ENCODE measurements around the gene ALKBH5.

Gene ALKBH5

DNA sequence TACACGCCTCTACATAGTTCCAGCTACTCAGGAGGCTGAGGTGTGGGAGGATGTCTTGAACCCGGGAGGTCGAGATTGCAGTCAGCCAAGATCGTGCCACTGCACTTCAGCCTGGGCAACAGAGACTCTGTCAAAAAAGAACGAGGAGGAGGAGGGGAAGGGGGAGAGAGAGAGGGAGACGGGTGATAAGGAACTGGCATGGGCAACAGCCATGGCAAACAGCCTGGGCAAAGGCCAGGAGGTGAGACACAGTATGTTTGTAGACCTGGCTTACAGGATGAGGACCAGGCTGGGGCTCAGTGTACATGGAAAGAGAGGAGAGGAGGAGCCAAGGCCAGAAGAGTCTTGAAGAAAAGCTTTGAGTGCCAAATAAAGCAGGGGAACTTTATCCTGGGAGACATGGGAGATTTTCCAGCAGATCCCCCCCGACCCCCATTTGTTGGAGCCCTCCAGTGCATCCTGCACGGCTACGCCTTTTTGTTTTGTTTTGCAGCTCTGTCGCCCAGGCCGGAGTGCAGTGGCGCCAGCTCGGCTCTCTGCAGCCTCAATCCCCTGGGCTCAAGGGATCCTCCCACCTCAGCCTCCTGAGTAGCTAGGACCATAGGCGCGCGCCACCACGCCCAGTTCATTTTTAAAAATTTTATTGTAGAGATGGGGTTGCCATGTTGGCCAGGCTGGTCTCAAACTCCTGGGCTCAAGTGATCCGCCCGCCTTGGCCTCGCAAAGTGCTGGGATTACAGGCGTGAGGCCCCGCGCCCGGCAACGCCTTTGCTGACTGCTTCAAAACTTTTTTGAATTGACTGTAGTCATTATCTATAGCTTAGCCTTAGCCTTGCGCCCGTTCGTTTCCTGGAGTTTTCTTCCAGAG is 1.3 kb upstream of the ALKBH5 start:
- TF ChIP-seq EZH2phosphoT487 (IDR thresholded peaks at IDR 0.05; ENCODE audit: borderline replicate concordance, low read length), result no peak
- no peak for TF ChIP-seq CTCF (IDR thresholded peaks at IDR 0.05; ENCODE audit: low read depth, low read length, poor library complexity, severe bottlenecking)

GRCh38 chr17:18182978-18183333 is 672 bp upstream of the ALKBH5 start:
- peak overlapping the region; percentile 92 for H3K4me3 ChIP-seq (ENCODE audit: low read length)
- H3K4me1 ChIP-seq (ENCODE audit: control insufficient read depth, low read length), result peaks cover 40% of the 10 kb centered on the region
- H3K4me2 ChIP-seq (ENCODE audit: low read length), result peak overlapping the region; percentile 93
- H3K27me3 ChIP-seq (ENCODE audit: control insufficient read depth, low read length), result no peaks in the 10 kb centered on the region
- peak overlapping the region; percentile 90 for H3K27ac ChIP-seq (ENCODE audit: low read depth, low read length)
- peaks cover 30% of the 10 kb centered on the region for H4K20me1 ChIP-seq (ENCODE audit: control insufficient read depth, insufficient read depth, low read depth, low read length)
- TF ChIP-seq EZH2phosphoT487 (IDR thresholded peaks at IDR 0.05; ENCODE audit: borderline replicate concordance, low read length), result no peak
- no peak for TF ChIP-seq CTCF (IDR thresholded peaks at IDR 0.05; ENCODE audit: low read depth, low read length, poor library complexity, severe bottlenecking)
- H3K79me2 ChIP-seq (ENCODE audit: control insufficient read depth, low read length), result peaks cover 43% of the 10 kb centered on the region
- H3K36me3 ChIP-seq (ENCODE audit: control insufficient read depth, low read length), result peaks cover 41% of the 10 kb centered on the region
- H3K9me3 ChIP-seq (ENCODE audit: control insufficient read depth, insufficient read depth, low read length), result no peaks in the 10 kb centered on the region
- no peaks in the 10 kb centered on the region for H3F3A ChIP-seq (ENCODE audit: control insufficient read depth, insufficient read depth)
- no peaks in the 10 kb centered on the region for H3K9me2 ChIP-seq (replicated peaks; ENCODE audit: control insufficient read depth, low read length)

More for the DNA sequence above, 1.3 kb upstream of the ALKBH5 start:
- Histone ChIP-seq H3K27me3 (ENCODE audit: control insufficient read depth, low read length) (no peaks in the 10 kb centered on the region), H3K9me3 (ENCODE audit: control insufficient read depth, insufficient read depth, low read length) (no peaks in the 10 kb centered on the region), H3K27ac (ENCODE audit: low read depth, low read length) (peak overlapping the region; percentile 90), H4K20me1 (ENCODE audit: control insufficient read depth, insufficient read depth, low read depth, low read length) (peaks cover 24% of the 10 kb centered on the region), H3K4me3 (ENCODE audit: low read length) (peak overlapping the region; percentile 92), H3K9me2 (replicated peaks; ENCODE audit: control insufficient read depth, low read length) (no peaks in the 10 kb centered on the region), H3K4me2 (ENCODE audit: low read length) (peak overlapping the region; percentile 93), H3K36me3 (ENCODE audit: control insufficient read depth, low read length) (peaks cover 35% of the 10 kb centered on the region), H3F3A (ENCODE audit: control insufficient read depth, insufficient read depth) (no peaks in the 10 kb centered on the region), H3K4me1 (ENCODE audit: control insufficient read depth, low read length) (peaks cover 33% of the 10 kb centered on the region), H3K79me2 (ENCODE audit: control insufficient read depth, low read length) (peaks cover 37% of the 10 kb centered on the region)

- no peaks in the 10 kb centered on the region for H3K9me2 ChIP-seq (replicated peaks; ENCODE audit: control insufficient read depth, low read length)
- H3K9me3 ChIP-seq (ENCODE audit: control insufficient read depth, insufficient read depth, low read length), result no peaks in the 10 kb centered on the region
- H3F3A ChIP-seq (ENCODE audit: control insufficient read depth, insufficient read depth), result no peaks in the 10 kb centered on the region
- H3K4me2 ChIP-seq (ENCODE audit: low read length), result peak overlapping the region; percentile 93
- peaks cover 35% of the 10 kb centered on the region for H4K20me1 ChIP-seq (ENCODE audit: control insufficient read depth, insufficient read depth, low read depth, low read length)
- peak overlapping the region; percentile 90 for H3K27ac ChIP-seq (ENCODE audit: low read depth, low read length)
- TF ChIP-seq CTCF (IDR thresholded peaks at IDR 0.05; ENCODE audit: low read depth, low read length, poor library complexity, severe bottlenecking), result peak; percentile 24
- no peak for TF ChIP-seq EZH2phosphoT487 (IDR thresholded peaks at IDR 0.05; ENCODE audit: borderline replicate concordance, low read length)
- no peaks in the 10 kb centered on the region for H3K27me3 ChIP-seq (ENCODE audit: control insufficient read depth, low read length)
- H3K79me2 ChIP-seq (ENCODE audit: control insufficient read depth, low read length), result peaks cover 57% of the 10 kb centered on the region
- peaks cover 53% of the 10 kb centered on the region for H3K36me3 ChIP-seq (ENCODE audit: control insufficient read depth, low read length)
- H3K4me3 ChIP-seq (ENCODE audit: low read length), result peak overlapping the region; percentile 92
- H3K4me1 ChIP-seq (ENCODE audit: control insufficient read depth, low read length), result peaks cover 48% of the 10 kb centered on the region
Measured at GRCh38 chr17:18184143-18185031, 759 bp downstream of the ALKBH5 start.
